GM21737 (cell line): ENCODE data around the gene WDR33.

ENCODE experiments used
- ATAC-seq: cut with Tn5 transposase; IDR thresholded peaks from one replicate; pipeline ENCODE4 v1.9.1; 2021; ENCODE audit warnings: mild to moderate bottlenecking, moderate library complexity; ENCODE audit not compliant: unreplicated experiment

The WDR33 gene

DNA sequence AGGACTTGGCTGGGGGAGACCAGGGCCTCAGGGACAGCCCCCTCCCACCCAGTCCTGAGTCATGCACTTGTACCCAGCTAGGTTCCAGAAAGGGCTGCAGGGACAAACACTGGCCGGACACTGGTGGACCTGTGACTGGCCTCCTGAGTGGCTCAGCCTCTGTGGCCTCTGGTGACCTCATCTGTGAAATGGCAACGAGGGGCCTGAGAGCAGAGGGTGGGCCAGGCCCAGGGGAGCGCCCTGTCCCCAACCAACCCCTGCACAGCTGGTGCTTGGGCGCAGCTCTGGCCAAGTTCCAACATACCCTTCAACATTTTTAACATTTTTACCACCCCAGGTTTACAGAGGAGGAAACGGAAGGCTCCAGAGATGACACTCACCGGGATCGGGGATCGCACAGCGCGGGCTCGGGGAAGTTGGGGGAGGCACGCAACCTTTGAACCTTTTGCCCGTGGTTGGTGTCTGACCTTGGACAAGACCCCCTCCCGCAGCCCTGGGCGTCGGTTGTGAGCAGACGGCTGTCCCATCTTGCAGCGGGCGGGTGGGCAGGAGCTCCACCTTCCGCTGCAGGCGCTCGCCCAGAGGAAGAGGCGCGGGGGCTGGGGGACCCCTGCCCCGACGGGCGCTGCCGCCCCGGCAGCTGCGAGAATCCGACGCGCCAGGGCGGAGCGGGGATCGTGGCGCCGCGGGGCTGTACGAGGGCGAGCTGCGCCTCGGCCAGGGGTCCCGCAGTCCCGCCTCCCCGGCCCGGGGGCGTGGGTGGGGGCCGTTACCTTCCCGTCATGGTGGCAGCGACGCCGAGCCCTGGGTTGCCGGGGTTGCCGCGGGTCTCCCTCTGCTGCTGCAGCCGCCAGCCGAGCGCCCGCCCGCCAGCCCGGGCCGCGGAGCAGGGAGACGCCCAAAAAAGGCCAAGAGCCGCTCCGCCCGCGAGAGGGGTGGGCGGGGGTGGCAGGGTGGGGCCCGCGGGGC, 136.4 kb downstream of the WDR33 start:
- no peak for ATAC-seq

DNA sequence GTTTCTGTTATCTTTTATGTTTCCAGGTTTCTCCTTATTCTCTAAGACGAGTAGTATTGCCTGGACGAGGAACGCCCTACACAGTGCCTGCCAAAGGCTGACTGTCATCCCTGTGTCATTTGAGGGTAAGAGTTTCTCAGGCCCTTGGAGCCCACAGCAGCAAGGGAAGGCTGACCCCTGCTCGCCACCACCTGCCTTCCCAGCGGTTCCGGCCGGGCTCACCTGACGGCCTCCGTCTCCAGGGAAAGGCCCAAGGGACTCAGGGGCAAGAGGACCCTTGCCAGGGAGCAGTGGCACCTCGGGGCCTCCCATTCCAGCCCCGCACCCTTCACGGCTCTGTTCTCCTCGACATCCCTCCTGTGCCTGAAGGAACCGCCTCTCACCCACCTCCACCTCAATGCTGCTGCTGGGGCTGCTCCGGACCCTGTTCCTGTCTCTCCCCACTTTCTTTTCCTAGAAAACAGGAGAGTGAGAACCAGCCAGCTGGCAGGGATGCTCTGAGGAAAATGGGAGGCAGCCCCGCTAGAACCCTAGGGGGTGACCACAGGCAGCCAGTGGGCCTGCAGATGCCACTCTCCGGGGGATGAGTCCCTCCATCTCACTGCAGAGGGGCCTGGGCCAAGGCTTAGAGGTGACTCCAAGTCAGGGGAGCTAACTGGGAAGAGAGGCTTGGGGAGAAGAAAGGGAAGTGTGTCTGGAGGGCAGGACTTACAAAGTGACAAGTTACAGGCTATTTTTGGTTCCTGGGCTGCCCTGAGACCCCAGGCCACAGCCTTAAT, 137.5 kb downstream of the WDR33 start:
- no peak for ATAC-seq

- ATAC-seq, result no peak
Observed at GRCh38 chr2:127672341-127673224, 138.4 kb downstream of the WDR33 start.

DNA sequence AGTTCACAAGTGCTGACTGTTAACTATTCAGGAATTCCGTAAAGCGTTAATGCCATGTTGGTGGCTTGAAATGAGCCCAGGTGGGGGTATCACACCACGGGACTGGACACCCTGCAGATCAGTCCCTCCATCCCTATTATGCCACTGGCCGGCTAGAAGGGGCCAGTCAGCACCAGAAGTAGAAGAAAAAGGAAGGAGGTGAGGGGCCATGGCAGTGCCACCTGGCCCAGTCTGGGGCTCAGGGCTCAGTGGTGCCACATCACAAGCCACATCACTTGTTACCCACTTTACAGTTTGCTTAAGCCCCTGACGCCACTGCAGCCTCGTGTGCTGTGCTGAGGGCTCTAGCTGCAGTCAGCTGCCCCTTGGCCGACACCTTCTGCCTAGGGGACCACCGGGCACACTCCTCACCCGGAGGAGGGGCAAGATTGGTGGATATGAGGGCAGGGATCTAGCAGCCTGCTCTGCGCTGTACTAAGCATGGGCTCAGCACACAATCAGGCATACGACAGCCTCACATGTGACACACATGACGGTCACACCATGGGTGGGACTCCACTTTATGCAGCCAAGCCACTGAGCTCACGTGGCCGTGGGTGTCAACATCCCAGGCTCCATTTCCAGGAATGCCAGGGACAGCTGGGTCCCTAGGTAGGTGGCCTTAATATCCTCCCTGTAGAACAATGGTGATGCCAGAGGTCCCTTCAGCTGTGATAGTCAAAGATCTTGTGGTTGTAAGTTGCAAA, 139.2 kb downstream of the WDR33 start:
- no peak for ATAC-seq

DNA sequence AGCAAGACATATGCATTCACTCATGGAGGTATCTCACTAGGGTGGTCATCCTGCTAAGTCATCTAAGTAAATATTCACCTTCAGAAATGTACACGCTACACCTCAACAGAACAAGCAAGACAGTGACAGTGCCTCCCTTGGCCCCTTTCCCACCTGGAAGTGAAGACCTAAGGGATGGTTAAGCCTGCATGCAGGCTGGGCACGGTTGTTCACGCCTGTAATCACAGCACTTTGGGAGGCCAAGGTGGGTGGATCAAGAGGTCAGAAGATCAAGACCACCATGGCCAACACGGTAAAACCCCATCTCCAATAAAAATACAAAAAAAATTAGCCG, 140.0 kb downstream of the WDR33 start:
- no peak for ATAC-seq

DNA sequence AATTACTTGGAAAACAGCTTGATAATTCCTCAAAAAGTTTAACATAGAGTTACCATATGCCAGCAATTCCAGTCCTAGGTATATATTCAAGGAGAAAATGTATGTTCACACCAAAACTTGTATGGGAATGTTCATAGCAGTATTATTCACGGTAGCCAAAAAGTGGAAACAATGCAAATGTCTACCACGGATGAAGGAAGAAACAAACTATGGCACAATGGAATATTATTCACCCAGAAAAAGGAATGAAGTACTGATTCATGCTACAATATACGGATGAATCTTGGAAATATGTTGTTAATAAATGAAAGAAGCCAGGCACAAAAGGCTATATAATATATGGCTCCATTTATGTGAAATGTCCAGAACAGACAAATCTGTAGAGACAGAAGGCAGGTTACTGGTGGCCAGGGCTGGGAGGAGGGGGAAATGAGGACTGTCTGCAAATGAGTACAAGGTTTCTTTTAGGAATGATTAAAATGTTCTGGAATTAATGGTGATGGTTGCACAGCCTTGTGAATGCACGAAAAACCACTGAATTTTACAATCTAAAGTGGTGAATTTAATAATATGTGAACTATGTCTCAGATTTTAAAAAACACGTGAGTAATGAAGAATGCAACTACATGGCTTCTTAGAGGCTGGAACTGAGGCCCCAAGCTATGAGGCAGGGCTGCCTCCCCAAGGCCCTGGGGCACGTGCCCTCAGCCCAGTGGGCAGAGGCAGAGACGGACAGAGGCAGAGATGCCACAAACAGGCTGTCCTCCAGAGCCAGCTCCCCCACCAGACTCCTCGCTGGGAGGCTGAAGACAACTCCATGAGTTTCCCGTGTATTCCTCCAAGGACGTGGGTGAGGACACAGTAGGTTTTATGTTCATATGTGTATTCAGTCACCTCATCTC, 140.7 kb downstream of the WDR33 start:
- ATAC-seq, result no peak

DNA sequence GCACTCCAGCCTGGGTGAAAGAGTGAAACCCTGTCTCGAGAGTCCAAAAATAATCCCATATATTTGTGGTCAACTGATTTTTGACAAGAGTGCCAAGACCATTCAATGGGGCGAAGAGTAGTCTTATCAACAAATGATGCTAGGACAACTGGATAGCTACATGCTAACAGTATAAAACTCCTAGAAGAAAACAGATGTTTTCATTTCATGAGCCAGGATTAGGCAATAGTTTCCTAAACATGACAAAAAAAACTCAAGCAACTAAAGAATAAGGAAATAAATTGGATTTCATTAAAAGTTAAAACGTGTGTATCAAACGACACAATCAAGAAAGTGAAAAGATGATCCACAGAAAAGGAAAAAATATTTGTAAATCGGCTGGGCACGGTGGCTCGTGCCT, 141.9 kb downstream of the WDR33 start:
- ATAC-seq, result no peak

- ATAC-seq, result no peak
Observed at GRCh38 chr2:127665267-127665893, 145.6 kb downstream of the WDR33 start.

GRCh38 chr2:127664895-127665225, 146.1 kb downstream of the WDR33 start:
- no peak for ATAC-seq

DNA sequence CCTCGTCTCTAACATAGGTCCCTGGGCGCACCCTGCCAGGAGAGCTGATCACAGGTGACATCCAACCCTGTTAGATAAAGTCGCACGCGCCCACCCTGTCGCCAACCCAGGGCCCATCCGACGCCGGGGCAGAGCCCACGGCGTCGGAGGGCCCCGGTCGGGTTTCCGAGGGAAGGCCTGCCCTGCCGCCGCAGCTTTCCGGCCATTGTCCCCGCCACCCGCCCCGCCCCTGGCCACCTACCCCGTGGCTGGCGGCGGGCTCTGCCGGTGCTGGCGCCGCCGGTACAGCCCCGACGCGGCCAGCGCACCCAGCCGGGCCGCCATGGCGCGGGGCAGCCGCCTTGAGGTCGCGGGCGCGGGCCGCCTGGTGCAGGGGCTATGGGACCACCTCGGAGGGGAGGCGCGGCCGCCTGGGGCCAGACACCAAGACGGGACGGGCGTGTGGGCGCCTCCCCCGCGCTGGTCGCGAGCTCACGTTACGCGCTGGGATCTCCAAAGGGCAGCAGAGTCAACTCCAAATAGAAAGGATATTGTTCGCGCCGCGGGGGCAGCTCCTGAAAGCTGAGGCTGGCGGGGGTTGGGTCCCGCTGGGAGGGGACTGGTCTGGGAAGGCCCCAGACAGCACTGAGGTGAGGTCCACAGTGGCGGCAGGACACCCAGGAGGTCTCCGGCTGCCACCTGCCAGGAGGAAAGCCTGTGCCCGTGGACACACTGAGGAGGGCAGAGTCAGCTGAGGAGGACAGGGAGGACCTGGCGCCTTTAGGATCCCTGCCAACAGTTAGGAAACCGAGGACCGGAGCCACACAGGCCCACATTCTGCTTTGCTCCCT, 146.7 kb downstream of the WDR33 start:
- ATAC-seq, result no peak

- ATAC-seq, result no peak
Observed at GRCh38 chr2:127663566-127664064, 147.4 kb downstream of the WDR33 start.

- ATAC-seq, result no peak
Observed at GRCh38 chr2:127662937-127663565, 147.9 kb downstream of the WDR33 start.

GRCh38 chr2:127661949-127662510, 148.9 kb downstream of the WDR33 start:
- ATAC-seq, result no peak

- ATAC-seq, result no peak
Observed at GRCh38 chr2:127661072-127661649, 149.8 kb downstream of the WDR33 start.

DNA sequence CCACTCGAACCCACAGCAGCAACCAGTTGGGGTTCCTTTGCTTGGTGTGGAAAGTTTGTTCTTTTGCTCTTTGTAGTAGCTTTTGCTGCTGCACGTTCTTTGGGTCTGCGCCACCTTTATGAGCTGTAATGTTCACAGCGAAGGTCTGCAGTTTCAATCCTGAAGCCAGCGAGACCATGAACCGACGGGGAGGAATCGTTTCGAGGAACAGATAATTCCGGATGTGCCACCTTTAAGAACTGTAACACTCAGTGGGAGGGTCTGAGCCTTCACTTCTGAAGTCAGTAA, 150.7 kb downstream of the WDR33 start:
- ATAC-seq, result no peak

GRCh38 chr2:127659408-127660290, 151.3 kb downstream of the WDR33 start:
- no peak for ATAC-seq
